ENCODE data around the gene B4GALT1. TPM values are rescaled to one million over a fixed set of nuclear protein-coding genes. Genes with fewer than 3 reads are reported as not detected.

Gene B4GALT1
- total RNA-seq, 4 donors from 2014 or later, result 51.6 to 74.4 (median 65.3) TPM

DNA sequence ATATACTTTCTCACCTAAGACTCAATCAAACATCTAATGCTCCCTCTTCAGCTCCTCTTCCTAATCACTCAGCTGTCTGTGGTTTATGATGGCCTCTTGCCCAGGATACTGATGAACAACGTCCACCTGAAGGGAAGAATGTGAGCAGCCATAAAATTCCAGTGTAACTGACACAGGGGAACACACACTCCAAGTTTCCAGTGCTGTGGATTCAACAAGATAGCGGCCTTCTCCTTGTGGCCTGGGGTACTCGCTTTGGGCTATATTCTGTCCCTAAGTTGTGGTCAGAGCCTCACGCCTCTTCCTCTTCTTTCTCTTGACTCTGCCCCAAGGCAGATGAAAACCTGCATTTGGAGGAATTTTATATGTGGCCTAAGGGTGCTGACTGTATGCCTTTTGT is 11.7 kb downstream of the B4GALT1 start:
- Histone ChIP-seq H3K4me1 (peaks cover 2 to 80% (median 62%) of the 10 kb centered on the region in 4 donors), H3K27ac (peak overlapping the region in 2 of 4 donors; percentile 33 to 48)

DNA sequence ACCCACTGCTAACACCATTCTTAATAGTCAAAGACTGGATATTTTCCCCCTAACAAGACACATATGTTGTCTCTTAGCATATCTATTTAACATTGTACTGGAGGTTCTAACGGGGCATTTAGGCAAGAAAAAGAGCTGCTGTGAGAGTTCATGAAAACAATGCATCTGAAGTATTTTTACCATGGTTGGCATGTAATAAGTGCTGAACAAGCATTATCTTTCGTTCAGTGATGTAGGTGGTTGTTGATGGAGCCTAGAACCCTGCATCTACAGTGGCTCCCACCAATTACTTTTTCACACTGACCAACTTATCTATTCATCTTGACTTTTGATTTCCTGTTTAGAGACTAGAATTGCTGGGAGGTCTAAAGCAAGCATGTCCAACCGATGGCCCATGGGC is 12.8 kb downstream of the B4GALT1 start:
- no peak for TF ChIP-seq EP300 (IDR thresholded peaks at IDR 0.05)
- TF ChIP-seq POLR2A (IDR thresholded peaks at IDR 0.05), result no peak
- no peak for TF ChIP-seq CTCF (IDR thresholded peaks at IDR 0.05)
- no peak for DNase-seq (ENCODE audit: low spot score in 2 of 2)
- Histone ChIP-seq H3K27ac (peak overlapping the region in 1 of 4 donors; percentile 25), H3K27me3 (no peaks in the 10 kb centered on the region), H3K36me3 (no peaks in the 10 kb centered on the region), H3K9me3 (no peaks in the 10 kb centered on the region), H3K4me3 (no peak overlapping the region), H3K4me1 (peaks cover 0 to 73% (median 53%) of the 10 kb centered on the region in 4 donors)
- WGBS, 2 donors, result 46 to 55% methylated on average over 3 of the region's 3 CpGs

More for the DNA sequence above, 11.7 kb downstream of the B4GALT1 start:
- WGBS, 2 donors, result 63 to 66% methylated on average over 4 of the region's 4 CpGs
- no peak for TF ChIP-seq EP300 (IDR thresholded peaks at IDR 0.05)
- no peak for TF ChIP-seq POLR2A (IDR thresholded peaks at IDR 0.05)
- TF ChIP-seq CTCF (IDR thresholded peaks at IDR 0.05), result no peak
- DNase-seq (ENCODE audit: low spot score in 2 of 2), result no peak
- Histone ChIP-seq H3K27me3 (no peaks in the 10 kb centered on the region), H3K4me3 (no peak overlapping the region), H3K9me3 (no peaks in the 10 kb centered on the region), H3K36me3 (no peaks in the 10 kb centered on the region)

- Histone ChIP-seq H3K27ac (peak overlapping the region in 2 of 4 donors; percentile 25 to 28), H3K4me1 (peaks cover 0 to 68% (median 45%) of the 10 kb centered on the region in 4 donors), H3K27me3 (no peaks in the 10 kb centered on the region), H3K9me3 (no peaks in the 10 kb centered on the region), H3K36me3 (no peaks in the 10 kb centered on the region), H3K4me3 (no peak overlapping the region)
- TF ChIP-seq CTCF (IDR thresholded peaks at IDR 0.05), result no peak
- TF ChIP-seq POLR2A (IDR thresholded peaks at IDR 0.05), result no peak
- no peak for TF ChIP-seq EP300 (IDR thresholded peaks at IDR 0.05)
- 76 to 80% methylated on average over 5 of the region's 5 CpGs for WGBS, 2 donors
- no peak for DNase-seq (ENCODE audit: low spot score in 2 of 2)
Measured at GRCh38 chr9:33153666-33154065, 13.5 kb downstream of the B4GALT1 start.

DNA sequence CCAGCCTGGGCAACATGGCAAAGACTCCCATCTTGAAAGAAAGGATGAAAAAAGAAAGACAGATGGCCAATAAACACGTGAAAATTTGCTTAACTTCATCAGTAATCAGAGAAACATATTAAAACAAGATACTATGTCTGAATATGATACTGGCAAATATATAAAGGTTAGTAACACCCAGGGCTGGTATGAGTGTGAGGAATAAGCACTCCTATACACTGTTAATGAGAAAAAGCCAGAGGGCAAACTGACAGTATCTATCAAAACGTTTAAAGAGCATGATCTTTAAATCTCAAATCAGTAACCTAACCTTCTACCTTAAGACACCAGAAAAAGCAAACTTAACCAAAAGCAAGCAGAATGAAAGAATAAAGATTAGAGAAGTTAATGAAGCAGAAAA is 14.1 kb downstream of the B4GALT1 start:
- DNase-seq (ENCODE audit: low spot score in 2 of 2), result no peak
- Histone ChIP-seq H3K9me3 (no peaks in the 10 kb centered on the region), H3K4me3 (no peak overlapping the region), H3K4me1 (peaks cover 0 to 68% (median 39%) of the 10 kb centered on the region in 4 donors), H3K36me3 (no peaks in the 10 kb centered on the region), H3K27me3 (no peaks in the 10 kb centered on the region), H3K27ac (peak overlapping the region in 1 of 4 donors; percentile 28)
- WGBS, 2 donors, result 61 to 72% methylated on average over 2 of the region's 2 CpGs
- TF ChIP-seq CTCF (IDR thresholded peaks at IDR 0.05) (no peak), EP300 (IDR thresholded peaks at IDR 0.05) (no peak), POLR2A (IDR thresholded peaks at IDR 0.05) (no peak)

GRCh38 chr9:33151601-33152000 is 15.5 kb downstream of the B4GALT1 start:
- 66 to 69% methylated on average over 2 of the region's 2 CpGs for WGBS, 2 donors
- Histone ChIP-seq H3K36me3 (no peaks in the 10 kb centered on the region), H3K9me3 (no peaks in the 10 kb centered on the region), H3K27me3 (no peaks in the 10 kb centered on the region), H3K27ac (peak overlapping the region in 3 of 4 donors; percentile 25 to 76 (median 71)), H3K4me1 (peaks cover 0 to 67% (median 38%) of the 10 kb centered on the region in 4 donors), H3K4me3 (no peak overlapping the region)
- DNase-seq (ENCODE audit: low spot score in 2 of 2), result no peak
- TF ChIP-seq EP300 (IDR thresholded peaks at IDR 0.05) (no peak), POLR2A (IDR thresholded peaks at IDR 0.05) (no peak), CTCF (IDR thresholded peaks at IDR 0.05) (no peak)
